WTC11 (cell line): ENCODE data around the gene FLRT1. TPM values are rescaled to one million over a fixed set of nuclear protein-coding genes. Genes with fewer than 3 reads are reported as not detected.

Source experiments
- ATAC-seq: fragments of 200-7000 bp; cut with Tn5 transposase; 2 replicates; pipeline ENCODE4 v1.10.0; 2021; ENCODE audit warnings: mild to moderate bottlenecking, moderate library complexity
- CTCF ChIA-PET: fragments of 300-600 bp; sonication (Branson Sonifier 250); formaldehyde crosslinking; loops from one replicate; lab custom pipeline; 2021; ENCODE audit warnings: antibody characterized with exemption; lab: Charles Lee
- POLR2A ChIA-PET: fragments of 350-600 bp; sonication (Branson Sonifier 250); formaldehyde crosslinking; loops from one replicate; lab custom pipeline; 2021; ENCODE audit warnings: antibody characterized with exemption; lab: Charles Lee
- DNase-seq: peaks from one replicate; pipeline ENCODE4 v3.0.0; 2021; ENCODE audit warnings: low spot score
- H3K27ac Mint-ChIP-seq: 2 replicates; pipeline ENCODE4 v1.8.0; 2021; ENCODE audit warnings: mixed read lengths
- H3K27me3 Mint-ChIP-seq: 2 replicates; pipeline ENCODE4 v1.8.0; 2021; ENCODE audit warnings: low read depth, mild to moderate bottlenecking, moderate library complexity, mixed read lengths
- H3K36me3 Mint-ChIP-seq: 2 replicates; pipeline ENCODE4 v1.8.0; 2021; ENCODE audit warnings: mixed read lengths
- H3K4me1 Mint-ChIP-seq: 2 replicates; pipeline ENCODE4 v1.8.0; 2022; ENCODE audit warnings: mixed read lengths
- H3K4me3 Mint-ChIP-seq: 2 replicates; pipeline ENCODE4 v1.8.0; 2021; ENCODE audit warnings: mild to moderate bottlenecking, moderate library complexity, mixed read lengths
- H3K9me3 Mint-ChIP-seq: 2 replicates; pipeline ENCODE4 v1.8.0; 2021; ENCODE audit warnings: mixed read lengths
- EMX1 ChIP-seq: fragments of 250-450 bp; sonication (Bioruptor Pico); IDR thresholded peaks from 2 replicates; pipeline ENCODE4 v1.8.0; 2021; ENCODE audit warnings: mild to moderate bottlenecking
- GABPB1 ChIP-seq: sonication (generic); formaldehyde crosslinking; IDR thresholded peaks from 2 replicates; pipeline ENCODE4 v1.8.1; 2023; ENCODE audit warnings: mild to moderate bottlenecking, missing genetic modification reagents
- HMGA2 ChIP-seq: fragments of 250-450 bp; sonication (Bioruptor Pico); IDR thresholded peaks from 2 replicates; pipeline ENCODE4 v1.4.0; 2021; ENCODE audit warnings: mild to moderate bottlenecking, moderate library complexity
- MYBL2 ChIP-seq: sonication (generic); formaldehyde crosslinking; IDR thresholded peaks from 2 replicates; pipeline ENCODE4 v1.8.1; 2023; ENCODE audit warnings: mild to moderate bottlenecking, moderate library complexity, missing genetic modification reagents
- NFE2L1 ChIP-seq: sonication (generic); formaldehyde crosslinking; IDR thresholded peaks from 2 replicates; pipeline ENCODE4 v1.8.1; 2023; ENCODE audit warnings: missing genetic modification reagents
- SOX15 ChIP-seq: fragments of 250-450 bp; sonication (Bioruptor Pico); IDR thresholded peaks from 2 replicates; pipeline ENCODE4 v1.9.0; 2021; ENCODE audit warnings: mild to moderate bottlenecking
- SP1 ChIP-seq: sonication (generic); formaldehyde crosslinking; conservative IDR thresholded peaks from 2 replicates; pipeline ENCODE4 v1.8.1; 2022; ENCODE audit warnings: missing genetic modification reagents
- ZBTB21 ChIP-seq: sonication (generic); formaldehyde crosslinking; IDR thresholded peaks from 2 replicates; pipeline ENCODE4 v1.8.1; 2023; ENCODE audit warnings: mild to moderate bottlenecking, missing genetic modification reagents, borderline replicate concordance
- ZNF263 ChIP-seq: sonication (generic); formaldehyde crosslinking; IDR thresholded peaks from 2 replicates; pipeline ENCODE4 v1.8.1; 2022; ENCODE audit warnings: low read depth, mild to moderate bottlenecking, moderate library complexity, missing genetic modification reagents
- total RNA-seq: library from RNA; stranded (reverse); gene quantifications from 3 replicates; pipeline ENCODE4 v1.2.3, GENCODE V29; 2021
- TF ChIP-seq, protein P1 (sequence below): sonication (generic); formaldehyde crosslinking; IDR thresholded peaks from 2 replicates; pipeline ENCODE4 v1.8.1; 2023; ENCODE audit warnings: mild to moderate bottlenecking, missing genetic modification reagents, moderate library complexity
- TF ChIP-seq, protein P2 (sequence below): sonication (generic); formaldehyde crosslinking; IDR thresholded peaks from 2 replicates; pipeline ENCODE4 v1.8.0; 2022; ENCODE audit warnings: missing genetic modification reagents
- TF ChIP-seq, protein P3 (sequence below): sonication (generic); formaldehyde crosslinking; IDR thresholded peaks from 2 replicates; pipeline ENCODE4 v1.8.1; 2023; ENCODE audit warnings: mild to moderate bottlenecking, missing genetic modification reagents
- TF ChIP-seq, protein P4 (sequence below): sonication (generic); formaldehyde crosslinking; IDR thresholded peaks from 2 replicates; pipeline ENCODE4 v1.8.1; 2022; ENCODE audit warnings: missing genetic modification reagents, borderline replicate concordance
- TF ChIP-seq, protein P5 (sequence below): sonication (generic); formaldehyde crosslinking; IDR thresholded peaks from 2 replicates; pipeline ENCODE4 v1.8.0; 2023; ENCODE audit warnings: mild to moderate bottlenecking, missing genetic modification reagents
- TF ChIP-seq, protein P6 (sequence below): sonication (generic); formaldehyde crosslinking; IDR thresholded peaks from 2 replicates; pipeline ENCODE4 v1.8.0; 2022; ENCODE audit warnings: mild to moderate bottlenecking, missing genetic modification reagents
- TF ChIP-seq, protein P7 (sequence below): fragments of 250-450 bp; sonication (Bioruptor Pico); IDR thresholded peaks from 2 replicates; pipeline ENCODE4 v1.9.0; 2021; ENCODE audit warnings: mild to moderate bottlenecking, borderline replicate concordance

Gene FLRT1
- total RNA-seq, 1 experiment from 2014 or later, result 0.20 TPM

DNA sequence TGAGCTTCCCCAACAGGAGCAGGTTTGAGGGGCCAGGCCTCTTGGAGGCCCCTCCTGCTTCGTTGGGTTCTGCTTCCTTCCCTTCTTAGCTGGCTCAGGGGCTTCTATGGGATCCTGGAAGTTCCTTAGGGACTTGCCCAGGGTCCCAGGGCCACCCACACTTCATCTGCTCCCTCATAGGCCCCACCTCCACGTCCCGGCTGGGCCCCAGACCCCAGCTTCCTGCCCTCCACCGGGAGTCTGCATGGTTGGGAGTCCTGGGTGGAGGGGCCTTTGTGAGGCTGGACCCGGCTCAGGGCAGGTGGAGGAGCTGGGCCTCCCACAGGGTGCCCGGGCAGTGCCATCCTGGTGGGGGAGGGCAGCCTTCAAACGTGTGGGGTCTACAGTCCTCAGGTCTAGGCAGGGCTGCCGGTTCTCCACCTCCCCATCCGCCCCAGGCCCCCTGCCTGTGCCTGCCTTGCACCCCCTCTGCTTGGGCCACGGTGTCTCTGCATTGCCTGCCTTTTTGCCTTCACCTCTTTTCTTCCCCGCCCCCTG, 37.9 kb upstream of the FLRT1 start:
- DNase-seq (no peak), ATAC-seq (no peak)
- POLR2A ChIA-PET, result interaction anchor here (1.7 kb wide), 1 partner anchor 31 kb away, joined by 4 read pairs; no protein-coding TSS in a partner anchor
- CTCF ChIA-PET, result interaction anchor here (0.7 to 5.4 kb wide), 16 partner anchors 10 to 492 kb away, joined by 3 to 55 read pairs (median 3); partner anchors contain the start of genes FLRT1, MARK2, PRDX5 and TRMT112
- Mint-ChIP-seq H3K4me1 (peaks cover 9% of the 10 kb centered on the region), H3K4me3 (peak overlapping the region; percentile 56)
- TF ChIP-seq, protein P1, sequence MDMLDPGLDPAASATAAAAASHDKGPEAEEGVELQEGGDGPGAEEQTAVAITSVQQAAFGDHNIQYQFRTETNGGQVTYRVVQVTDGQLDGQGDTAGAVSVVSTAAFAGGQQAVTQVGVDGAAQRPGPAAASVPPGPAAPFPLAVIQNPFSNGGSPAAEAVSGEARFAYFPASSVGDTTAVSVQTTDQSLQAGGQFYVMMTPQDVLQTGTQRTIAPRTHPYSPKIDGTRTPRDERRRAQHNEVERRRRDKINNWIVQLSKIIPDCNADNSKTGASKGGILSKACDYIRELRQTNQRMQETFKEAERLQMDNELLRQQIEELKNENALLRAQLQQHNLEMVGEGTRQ, result no peak
- TF ChIP-seq, protein P2, sequence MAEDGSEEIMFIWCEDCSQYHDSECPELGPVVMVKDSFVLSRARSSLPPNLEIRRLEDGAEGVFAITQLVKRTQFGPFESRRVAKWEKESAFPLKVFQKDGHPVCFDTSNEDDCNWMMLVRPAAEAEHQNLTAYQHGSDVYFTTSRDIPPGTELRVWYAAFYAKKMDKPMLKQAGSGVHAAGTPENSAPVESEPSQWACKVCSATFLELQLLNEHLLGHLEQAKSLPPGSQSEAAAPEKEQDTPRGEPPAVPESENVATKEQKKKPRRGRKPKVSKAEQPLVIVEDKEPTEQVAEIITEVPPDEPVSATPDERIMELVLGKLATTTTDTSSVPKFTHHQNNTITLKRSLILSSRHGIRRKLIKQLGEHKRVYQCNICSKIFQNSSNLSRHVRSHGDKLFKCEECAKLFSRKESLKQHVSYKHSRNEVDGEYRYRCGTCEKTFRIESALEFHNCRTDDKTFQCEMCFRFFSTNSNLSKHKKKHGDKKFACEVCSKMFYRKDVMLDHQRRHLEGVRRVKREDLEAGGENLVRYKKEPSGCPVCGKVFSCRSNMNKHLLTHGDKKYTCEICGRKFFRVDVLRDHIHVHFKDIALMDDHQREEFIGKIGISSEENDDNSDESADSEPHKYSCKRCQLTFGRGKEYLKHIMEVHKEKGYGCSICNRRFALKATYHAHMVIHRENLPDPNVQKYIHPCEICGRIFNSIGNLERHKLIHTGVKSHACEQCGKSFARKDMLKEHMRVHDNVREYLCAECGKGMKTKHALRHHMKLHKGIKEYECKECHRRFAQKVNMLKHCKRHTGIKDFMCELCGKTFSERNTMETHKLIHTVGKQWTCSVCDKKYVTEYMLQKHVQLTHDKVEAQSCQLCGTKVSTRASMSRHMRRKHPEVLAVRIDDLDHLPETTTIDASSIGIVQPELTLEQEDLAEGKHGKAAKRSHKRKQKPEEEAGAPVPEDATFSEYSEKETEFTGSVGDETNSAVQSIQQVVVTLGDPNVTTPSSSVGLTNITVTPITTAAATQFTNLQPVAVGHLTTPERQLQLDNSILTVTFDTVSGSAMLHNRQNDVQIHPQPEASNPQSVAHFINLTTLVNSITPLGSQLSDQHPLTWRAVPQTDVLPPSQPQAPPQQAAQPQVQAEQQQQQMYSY (CRISPR knock-in tag), result no peak
- no peak for TF ChIP-seq NFE2L1 (CRISPR knock-in tag)
- TF ChIP-seq GABPB1 (CRISPR knock-in tag), result no peak
- TF ChIP-seq, protein P3, sequence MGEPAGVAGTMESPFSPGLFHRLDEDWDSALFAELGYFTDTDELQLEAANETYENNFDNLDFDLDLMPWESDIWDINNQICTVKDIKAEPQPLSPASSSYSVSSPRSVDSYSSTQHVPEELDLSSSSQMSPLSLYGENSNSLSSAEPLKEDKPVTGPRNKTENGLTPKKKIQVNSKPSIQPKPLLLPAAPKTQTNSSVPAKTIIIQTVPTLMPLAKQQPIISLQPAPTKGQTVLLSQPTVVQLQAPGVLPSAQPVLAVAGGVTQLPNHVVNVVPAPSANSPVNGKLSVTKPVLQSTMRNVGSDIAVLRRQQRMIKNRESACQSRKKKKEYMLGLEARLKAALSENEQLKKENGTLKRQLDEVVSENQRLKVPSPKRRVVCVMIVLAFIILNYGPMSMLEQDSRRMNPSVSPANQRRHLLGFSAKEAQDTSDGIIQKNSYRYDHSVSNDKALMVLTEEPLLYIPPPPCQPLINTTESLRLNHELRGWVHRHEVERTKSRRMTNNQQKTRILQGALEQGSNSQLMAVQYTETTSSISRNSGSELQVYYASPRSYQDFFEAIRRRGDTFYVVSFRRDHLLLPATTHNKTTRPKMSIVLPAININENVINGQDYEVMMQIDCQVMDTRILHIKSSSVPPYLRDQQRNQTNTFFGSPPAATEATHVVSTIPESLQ, result no peak
- no peak for TF ChIP-seq SOX15 (CRISPR knock-in tag)
- TF ChIP-seq, protein P4, sequence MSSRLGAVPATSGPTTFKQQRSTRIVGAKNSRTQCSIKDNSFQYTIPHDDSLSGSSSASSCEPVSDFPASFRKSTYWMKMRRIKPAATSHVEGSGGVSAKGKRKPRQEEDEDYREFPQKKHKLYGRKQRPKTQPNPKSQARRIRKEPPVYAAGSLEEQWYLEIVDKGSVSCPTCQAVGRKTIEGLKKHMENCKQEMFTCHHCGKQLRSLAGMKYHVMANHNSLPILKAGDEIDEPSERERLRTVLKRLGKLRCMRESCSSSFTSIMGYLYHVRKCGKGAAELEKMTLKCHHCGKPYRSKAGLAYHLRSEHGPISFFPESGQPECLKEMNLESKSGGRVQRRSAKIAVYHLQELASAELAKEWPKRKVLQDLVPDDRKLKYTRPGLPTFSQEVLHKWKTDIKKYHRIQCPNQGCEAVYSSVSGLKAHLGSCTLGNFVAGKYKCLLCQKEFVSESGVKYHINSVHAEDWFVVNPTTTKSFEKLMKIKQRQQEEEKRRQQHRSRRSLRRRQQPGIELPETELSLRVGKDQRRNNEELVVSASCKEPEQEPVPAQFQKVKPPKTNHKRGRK (CRISPR knock-in tag), result no peak
- TF ChIP-seq SP1 (CRISPR knock-in tag), result no peak
- TF ChIP-seq HMGA2 (CRISPR knock-in tag), result no peak
- TF ChIP-seq, protein P5, sequence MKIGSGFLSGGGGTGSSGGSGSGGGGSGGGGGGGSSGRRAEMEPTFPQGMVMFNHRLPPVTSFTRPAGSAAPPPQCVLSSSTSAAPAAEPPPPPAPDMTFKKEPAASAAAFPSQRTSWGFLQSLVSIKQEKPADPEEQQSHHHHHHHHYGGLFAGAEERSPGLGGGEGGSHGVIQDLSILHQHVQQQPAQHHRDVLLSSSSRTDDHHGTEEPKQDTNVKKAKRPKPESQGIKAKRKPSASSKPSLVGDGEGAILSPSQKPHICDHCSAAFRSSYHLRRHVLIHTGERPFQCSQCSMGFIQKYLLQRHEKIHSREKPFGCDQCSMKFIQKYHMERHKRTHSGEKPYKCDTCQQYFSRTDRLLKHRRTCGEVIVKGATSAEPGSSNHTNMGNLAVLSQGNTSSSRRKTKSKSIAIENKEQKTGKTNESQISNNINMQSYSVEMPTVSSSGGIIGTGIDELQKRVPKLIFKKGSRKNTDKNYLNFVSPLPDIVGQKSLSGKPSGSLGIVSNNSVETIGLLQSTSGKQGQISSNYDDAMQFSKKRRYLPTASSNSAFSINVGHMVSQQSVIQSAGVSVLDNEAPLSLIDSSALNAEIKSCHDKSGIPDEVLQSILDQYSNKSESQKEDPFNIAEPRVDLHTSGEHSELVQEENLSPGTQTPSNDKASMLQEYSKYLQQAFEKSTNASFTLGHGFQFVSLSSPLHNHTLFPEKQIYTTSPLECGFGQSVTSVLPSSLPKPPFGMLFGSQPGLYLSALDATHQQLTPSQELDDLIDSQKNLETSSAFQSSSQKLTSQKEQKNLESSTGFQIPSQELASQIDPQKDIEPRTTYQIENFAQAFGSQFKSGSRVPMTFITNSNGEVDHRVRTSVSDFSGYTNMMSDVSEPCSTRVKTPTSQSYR (CRISPR knock-in tag), result no peak
- TF ChIP-seq, all 79 proteins: peak for 0
- H3K27me3 Mint-ChIP-seq, result peaks cover 19% of the 10 kb centered on the region
- H3K36me3 Mint-ChIP-seq, result peaks cover 25% of the 10 kb centered on the region
- H3K9me3 Mint-ChIP-seq, result no peaks in the 10 kb centered on the region
- peak overlapping the region; percentile 76 for H3K27ac Mint-ChIP-seq

DNA sequence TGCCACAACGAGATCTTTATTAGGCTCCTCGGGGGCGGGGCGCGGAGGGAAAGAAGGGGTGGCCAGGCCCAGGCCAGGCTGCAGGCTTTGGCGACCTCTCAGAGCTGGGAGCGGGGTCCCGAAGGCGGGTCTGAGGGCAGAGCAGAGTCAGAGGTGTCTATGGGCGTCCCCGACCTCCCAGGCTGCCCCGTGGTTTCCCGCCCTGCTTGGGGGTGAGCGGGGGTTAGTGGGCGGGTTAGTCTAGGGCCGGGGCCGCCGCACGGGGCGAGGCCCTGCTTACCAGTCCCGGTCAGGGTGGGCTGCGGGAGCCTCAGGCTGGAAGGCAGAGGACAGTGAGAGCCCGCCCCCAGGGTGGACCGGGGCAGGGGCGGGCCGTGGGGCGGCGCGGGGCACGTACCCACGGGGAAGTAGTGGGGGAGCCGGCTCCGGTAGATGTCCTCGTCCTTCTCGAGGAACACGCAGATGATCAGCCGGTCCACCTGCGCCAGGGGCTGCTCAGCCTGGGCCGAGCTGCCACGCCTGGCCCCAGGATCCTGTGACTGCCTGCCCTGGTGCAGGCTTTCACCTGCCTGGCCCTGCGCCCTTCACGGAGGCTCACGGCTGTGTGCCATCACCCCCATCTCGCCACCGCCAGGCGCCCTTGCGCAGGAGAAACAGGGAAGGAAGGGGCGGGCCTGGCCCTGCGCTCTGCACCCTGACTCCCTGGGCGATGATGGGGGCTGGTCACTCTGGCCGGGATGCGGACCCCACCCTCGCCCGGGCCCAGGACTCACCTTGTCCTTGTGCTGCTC, 37.0 kb upstream of the FLRT1 start:
- POLR2A ChIA-PET, result interaction anchor here (1.0 to 1.7 kb wide), 3 partner anchors 18 to 79 kb away, joined by 3 to 4 read pairs (median 4); no protein-coding TSS in a partner anchor
- peaks cover 28% of the 10 kb centered on the region for H3K27me3 Mint-ChIP-seq
- H3K36me3 Mint-ChIP-seq, result peaks cover 19% of the 10 kb centered on the region
- DNase-seq (peak; percentile 70), ATAC-seq (peak; percentile 52)
- CTCF ChIA-PET, result interaction anchor here (0.7 to 5.4 kb wide), 38 partner anchors 8 to 1075 kb away, joined by 3 to 75 read pairs (median 4); partner anchors contain the start of genes FLRT1, MARK2, PRDX5 and TRMT112
- H3K4me3 Mint-ChIP-seq, result peak overlapping the region; percentile 64
- H3K27ac Mint-ChIP-seq, result peak overlapping the region; percentile 76; the same call in 1 of the 2 replicates
- H3K9me3 Mint-ChIP-seq, result no peaks in the 10 kb centered on the region
- H3K4me1 Mint-ChIP-seq, result peaks cover 9% of the 10 kb centered on the region
- TF ChIP-seq ZNF263 (0 out of 2 replicates have a peak, but pooled peaks have one; percentile 40), MYBL2 (CRISPR knock-in tag) (no peak), ZBTB21 (CRISPR knock-in tag) (no peak), EMX1 (CRISPR knock-in tag) (peak; percentile 5; the same call in 1 of the 2 replicates)
- TF ChIP-seq, protein P6, sequence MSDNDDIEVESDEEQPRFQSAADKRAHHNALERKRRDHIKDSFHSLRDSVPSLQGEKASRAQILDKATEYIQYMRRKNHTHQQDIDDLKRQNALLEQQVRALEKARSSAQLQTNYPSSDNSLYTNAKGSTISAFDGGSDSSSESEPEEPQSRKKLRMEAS (CRISPR knock-in tag), result no peak; the same call in 1 of the 2 replicates
- TF ChIP-seq, protein P7, sequence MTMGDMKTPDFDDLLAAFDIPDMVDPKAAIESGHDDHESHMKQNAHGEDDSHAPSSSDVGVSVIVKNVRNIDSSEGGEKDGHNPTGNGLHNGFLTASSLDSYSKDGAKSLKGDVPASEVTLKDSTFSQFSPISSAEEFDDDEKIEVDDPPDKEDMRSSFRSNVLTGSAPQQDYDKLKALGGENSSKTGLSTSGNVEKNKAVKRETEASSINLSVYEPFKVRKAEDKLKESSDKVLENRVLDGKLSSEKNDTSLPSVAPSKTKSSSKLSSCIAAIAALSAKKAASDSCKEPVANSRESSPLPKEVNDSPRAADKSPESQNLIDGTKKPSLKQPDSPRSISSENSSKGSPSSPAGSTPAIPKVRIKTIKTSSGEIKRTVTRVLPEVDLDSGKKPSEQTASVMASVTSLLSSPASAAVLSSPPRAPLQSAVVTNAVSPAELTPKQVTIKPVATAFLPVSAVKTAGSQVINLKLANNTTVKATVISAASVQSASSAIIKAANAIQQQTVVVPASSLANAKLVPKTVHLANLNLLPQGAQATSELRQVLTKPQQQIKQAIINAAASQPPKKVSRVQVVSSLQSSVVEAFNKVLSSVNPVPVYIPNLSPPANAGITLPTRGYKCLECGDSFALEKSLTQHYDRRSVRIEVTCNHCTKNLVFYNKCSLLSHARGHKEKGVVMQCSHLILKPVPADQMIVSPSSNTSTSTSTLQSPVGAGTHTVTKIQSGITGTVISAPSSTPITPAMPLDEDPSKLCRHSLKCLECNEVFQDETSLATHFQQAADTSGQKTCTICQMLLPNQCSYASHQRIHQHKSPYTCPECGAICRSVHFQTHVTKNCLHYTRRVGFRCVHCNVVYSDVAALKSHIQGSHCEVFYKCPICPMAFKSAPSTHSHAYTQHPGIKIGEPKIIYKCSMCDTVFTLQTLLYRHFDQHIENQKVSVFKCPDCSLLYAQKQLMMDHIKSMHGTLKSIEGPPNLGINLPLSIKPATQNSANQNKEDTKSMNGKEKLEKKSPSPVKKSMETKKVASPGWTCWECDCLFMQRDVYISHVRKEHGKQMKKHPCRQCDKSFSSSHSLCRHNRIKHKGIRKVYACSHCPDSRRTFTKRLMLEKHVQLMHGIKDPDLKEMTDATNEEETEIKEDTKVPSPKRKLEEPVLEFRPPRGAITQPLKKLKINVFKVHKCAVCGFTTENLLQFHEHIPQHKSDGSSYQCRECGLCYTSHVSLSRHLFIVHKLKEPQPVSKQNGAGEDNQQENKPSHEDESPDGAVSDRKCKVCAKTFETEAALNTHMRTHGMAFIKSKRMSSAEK (CRISPR knock-in tag), result no peak
